Activated CD4-positive, CD25-positive, alpha-beta regulatory T cell treated with anti-CD3 and anti-CD28 coated beads, Interleukin-2, amount 50 U/mL, for 16 hours (primary cell): ENCODE measurements around the gene RINL.
"Not testable (repeated sequence)": the region's sequence is repeated elsewhere in the genome, so short reads cannot be mapped to it uniquely, and the experiment has no call there.

Experiments used
- DNase-seq: peaks from one replicate; pipeline ENCODE4 v3.0.0-alpha.2; 2020; ENCODE audit warnings: low read depth, low spot score

The RINL gene

DNA sequence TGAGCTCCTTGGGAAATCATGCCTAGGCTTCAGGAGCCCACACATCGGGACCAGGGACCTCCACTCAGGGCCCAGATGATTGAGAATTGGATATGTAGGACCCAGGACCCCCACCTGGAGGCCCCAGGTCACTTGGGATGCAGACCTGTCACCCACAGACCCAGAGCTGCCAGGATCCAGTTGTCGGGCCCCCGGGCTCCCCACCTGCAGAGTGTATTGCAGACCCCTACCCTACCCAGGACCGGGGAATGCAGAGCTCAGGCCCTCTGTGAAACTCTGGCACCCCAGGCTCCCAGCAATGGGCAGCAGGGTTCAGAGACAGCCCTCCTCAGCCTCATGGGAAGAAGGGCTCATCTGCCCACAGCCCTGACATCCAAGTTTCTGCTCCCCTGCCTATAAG is 27.5 kb upstream of the RINL start:
- no peak for DNase-seq

- DNase-seq = no peak
Measured at GRCh38 chr19:38904581-38905539, 26.8 kb upstream of the RINL start.

DNA sequence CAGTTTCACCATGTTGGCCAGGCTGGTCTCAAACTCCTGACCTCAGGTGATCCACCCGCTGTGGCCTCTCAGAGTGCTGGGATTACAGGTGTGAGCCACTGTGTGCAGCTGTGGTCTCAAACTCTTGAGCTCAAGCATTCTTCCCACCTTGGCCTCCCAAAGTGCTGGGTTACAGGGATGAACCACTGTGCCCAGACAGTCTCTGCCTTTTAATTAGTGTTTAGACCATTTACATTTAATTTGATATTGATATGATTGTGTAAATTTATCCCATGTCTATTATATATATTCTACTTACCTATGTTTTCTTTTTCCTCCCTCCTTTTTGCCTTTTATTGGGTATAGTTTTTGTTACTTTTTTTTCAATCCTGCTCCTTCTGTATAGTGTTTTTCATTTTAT is 23.6 kb upstream of the RINL start:
- DNase-seq = no peak

DNA sequence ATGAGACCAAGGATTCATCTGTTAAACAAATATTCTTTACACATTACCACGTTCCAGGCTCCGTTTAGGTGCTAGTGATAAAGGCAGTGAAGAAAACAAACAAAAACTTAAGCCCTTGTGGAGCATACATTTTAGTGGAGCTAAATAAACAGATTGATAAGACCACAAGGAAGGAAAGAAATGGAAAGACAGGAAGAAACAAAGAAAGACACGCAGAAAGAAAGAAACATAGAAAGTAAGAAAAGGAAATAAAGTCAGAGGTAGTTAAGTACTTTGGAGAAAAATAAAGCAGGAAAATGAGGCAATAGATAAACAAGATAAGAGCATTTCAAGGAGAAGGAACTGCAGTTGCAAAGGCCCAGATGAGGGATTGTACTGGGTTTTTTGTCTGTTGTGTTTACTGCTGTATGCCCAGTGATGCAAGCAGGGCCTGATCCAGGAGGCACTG is 22.7 kb upstream of the RINL start:
- no peak for DNase-seq

- no peak for DNase-seq
Measured at GRCh38 chr19:38900202-38900629, 22.1 kb upstream of the RINL start.

DNA sequence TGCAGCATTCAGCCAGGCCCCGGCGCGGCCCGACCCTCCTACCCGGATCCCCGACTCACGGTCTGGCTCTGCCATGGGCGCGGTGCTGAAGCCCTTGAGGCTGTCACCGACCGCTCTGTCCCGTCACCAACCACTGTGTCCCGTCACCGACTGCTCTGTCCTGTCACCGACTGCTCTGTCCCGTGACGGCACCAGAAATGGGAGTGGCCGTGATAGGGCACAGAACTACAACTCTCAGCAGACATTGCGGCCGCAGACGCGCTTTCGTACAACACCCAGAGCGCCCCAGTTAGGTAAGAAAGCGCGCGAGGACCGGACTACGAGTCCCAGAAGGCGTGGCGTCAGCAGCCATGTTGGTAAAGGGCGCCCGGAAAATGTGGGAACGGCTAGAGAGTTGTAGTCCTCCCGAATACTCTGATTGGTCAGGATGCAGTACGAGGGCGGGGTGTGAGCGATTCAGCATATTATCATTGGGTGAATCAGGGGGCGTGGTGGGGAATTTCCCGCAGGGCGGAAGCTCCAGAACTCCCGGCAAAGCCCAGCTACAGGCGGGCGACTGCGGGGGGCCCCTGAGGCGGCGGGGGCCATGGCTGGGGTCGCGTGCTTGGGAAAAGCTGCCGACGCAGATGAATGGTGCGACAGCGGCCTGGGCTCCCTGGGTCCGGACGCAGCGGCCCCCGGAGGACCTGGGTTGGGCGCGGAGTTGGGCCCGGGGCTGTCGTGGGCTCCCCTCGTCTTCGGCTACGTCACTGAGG is 21.5 kb upstream of the RINL start, which contains the start of the genes NFKBIB and SIRT2:
TSS of gene NFKBIB (plus strand) at position 523 of the 755 bp plus-strand sequence. CDS start at position 587, 64 bp downstream.
TSS of gene SIRT2 (minus strand) at position 172 of the 755 bp plus-strand sequence. CDS start at position 75, 97 bp downstream.
- peak; percentile 99 for DNase-seq

- DNase-seq = no peak
Measured at GRCh38 chr19:38898788-38899446, 20.8 kb upstream of the RINL start.

DNA sequence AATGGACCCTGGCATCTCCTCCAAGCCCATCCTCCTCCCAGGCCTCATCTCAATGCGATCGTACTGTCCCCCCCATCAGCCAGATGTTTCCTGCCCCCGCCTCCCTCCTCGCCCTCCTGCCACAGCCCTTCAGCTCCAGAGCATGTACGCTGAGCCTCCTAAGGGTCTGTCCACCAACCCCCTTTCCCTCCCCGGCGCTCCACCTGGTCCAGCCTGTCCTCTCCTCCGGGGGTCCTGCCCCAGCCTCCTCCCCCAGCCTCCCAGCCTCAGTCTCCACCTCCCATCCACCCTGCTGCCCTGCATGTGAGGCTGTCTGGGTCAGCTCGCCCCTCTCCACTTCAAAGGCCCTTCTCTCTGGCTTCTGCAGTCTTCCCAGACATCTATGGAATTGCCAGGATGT is 16.9 kb upstream of the RINL start:
- DNase-seq = no peak

DNA sequence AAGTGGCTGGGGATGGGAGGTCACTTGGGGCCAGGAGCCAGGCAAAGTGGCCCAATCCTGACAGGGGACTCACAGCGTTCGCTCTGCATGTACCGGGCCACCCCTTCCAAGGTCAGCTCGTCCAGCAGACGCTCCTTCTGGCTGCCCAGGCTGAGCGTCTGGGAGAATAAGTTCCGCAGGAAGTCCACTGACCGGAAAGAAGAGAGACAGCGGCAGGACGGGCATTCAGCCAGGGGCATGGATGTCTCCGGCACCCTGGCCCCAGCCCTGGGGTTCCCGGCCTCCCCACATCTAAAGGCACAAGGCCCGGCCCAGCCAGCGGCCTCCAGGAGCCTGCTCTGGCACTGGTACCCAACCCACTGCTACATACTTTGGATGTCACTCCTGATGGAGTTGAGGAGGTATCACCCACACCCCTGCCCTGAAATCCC is 15.3 kb upstream of the RINL start:
- DNase-seq = no peak

- DNase-seq = no peak
Measured at GRCh38 chr19:38892841-38893240, 14.8 kb upstream of the RINL start.

- DNase-seq = no peak
Measured at GRCh38 chr19:38891771-38892170, 13.7 kb upstream of the RINL start.

DNA sequence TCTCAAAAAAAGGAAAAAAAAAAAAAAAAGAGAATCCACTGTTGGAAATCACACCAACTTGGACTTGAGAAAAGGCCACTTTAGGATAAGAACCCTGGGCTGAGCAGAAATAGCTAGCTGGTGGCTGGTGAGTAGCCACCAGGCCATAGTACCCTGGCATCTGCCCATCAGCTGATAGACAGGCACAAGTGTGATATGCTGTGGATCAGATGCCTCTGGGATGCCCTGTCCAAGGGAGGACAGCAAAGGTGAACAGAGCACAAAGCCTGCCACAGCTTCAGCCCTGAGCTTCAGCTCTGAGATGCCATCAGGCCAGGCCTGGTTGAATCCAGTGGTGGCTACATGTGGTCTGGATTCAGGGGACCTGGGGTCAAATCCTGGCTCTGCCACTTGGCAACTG is 12.6 kb upstream of the RINL start:
- DNase-seq = no peak

DNA sequence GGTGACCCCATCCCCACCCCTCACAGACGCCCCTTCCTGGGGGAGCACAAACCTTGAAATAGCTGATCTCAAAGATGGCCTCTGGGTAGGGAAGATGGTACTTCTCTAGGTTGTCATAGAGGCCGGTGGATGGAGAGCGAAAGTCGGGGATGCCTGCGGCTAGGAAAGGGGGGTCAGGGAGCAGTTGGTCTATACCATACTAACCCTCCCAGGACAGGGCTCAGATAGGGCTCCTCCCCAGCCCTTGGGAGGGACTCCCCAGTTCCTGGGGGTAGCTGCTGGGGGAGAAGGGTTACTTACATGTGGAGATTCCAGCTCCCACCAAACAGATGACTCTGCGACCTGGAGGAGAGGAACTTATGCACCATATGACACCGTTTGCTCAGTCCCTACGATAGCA is 11.7 kb upstream of the RINL start:
- DNase-seq = no peak

DNA sequence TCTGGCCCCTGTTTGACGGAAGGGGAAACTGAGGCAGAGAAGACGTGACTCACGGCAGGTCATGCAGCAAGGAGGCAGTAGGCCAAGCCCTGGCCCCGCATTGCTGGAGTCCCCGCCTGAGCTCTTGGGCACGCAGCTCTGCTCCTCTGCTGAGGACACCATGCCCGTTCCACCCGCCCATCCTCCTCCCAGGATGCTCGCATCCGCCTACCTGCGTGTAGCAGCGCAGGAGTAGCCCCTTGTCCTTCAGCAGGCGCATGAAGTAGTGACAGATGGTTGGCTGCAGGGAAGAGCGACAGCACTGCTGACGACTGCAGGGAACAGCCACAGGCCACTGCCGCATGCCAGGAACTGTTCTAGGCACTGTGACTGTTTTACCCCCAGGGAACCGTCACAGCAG is 10.8 kb upstream of the RINL start:
- no peak for DNase-seq

GRCh38 chr19:38884691-38885090 is 6.6 kb upstream of the RINL start:
- not testable (repeated sequence) for DNase-seq

DNA sequence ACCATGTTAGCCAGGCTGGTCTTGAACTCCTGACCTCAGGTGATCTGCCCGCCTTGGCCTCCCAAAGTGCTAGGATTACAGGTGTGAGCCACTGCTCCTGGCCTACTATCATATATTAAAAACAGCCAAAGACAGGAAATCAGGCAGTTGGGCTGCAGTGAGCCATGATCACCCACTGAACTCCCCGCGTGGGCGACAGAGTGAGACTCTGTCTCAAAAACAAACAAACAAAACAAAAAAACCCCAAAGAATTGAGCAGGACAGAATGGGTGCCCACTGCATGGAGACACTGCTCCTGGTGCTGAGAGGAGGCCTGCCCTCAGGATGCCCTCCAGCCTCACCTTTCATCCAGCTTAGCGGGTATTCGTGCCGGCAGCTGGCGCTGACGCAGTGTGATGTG is 5.2 kb upstream of the RINL start:
- DNase-seq = no peak

DNA sequence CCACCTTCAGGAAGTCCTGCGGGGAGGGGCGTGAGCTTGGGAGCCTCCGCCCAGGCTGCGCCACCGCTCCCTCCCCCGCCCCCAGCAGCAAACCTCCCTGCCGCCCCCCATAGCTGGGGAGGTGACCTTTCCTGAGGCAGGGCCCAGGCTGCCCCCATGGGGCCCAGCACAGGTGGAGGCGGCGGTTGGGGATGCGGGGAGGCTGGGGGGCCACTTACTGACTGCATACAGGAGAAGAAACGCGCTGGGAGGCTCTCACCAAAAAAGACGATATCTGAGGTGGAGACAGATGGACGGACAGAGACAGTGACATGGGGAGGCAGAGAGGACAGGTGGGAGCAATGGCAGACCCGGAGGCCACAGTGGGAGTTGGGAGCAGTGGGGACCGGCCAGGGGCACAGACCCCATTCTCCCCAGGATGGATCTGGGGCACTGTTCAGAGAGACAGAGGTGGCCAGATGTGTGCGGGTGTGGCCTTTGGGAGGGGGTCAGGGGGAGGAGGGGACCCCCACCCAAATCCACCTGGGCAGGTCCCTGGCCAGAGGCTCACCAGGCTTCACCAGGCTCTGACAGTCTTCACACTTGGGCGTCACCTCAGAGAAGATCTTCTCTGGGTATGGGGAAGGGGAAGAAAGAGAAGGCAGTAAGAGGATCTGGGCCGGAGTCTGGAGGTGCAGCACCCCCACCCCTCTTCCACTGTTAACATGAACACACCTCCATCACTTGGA is 3.0 kb upstream of the RINL start:
- no peak for DNase-seq

GRCh38 chr19:38880076-38880881 is 2.2 kb upstream of the RINL start:
- DNase-seq = no peak

- DNase-seq = no peak
Measured at GRCh38 chr19:38879400-38879751, 1.3 kb upstream of the RINL start.
